HL-60 (cell line): ENCODE measurements around the gene RNF145.

Source experiments
- DNase-seq, 2 experiments: peaks; one replicate each; pipeline ENCODE4 v3.0.0-alpha.2; 2010 to 2020; ENCODE audit warnings: low read depth in 1 of 2, low spot score in 1 of 2
- H3K27ac ChIP-seq: fragments of 250-450 bp; sonication (Bioruptor Pico); replicated peaks from 2 replicates; pipeline ENCODE4 v1.5.1; 2020; ENCODE audit warnings: mild to moderate bottlenecking, moderate library complexity
- H3K27me3 ChIP-seq: fragments of 250-450 bp; sonication (Bioruptor Pico); 2 replicates; pipeline ENCODE4 v1.5.1; 2021; ENCODE audit warnings: mild to moderate bottlenecking, moderate library complexity; ENCODE audit not compliant: insufficient read depth, poor library complexity, severe bottlenecking
- H3K4me3 ChIP-seq: replicated peaks from 2 replicates; pipeline ENCODE4 v1.5.1; 2011; ENCODE audit warnings: mild to moderate bottlenecking, control low read depth, low read length; ENCODE audit not compliant: insufficient read depth
- CTCF ChIP-seq: IDR thresholded peaks from one replicate; pipeline ENCODE4 v1.5.1; 2011; ENCODE audit warnings: low read length, control low read depth, inconsistent platforms; ENCODE audit not compliant: insufficient read depth
- GABPA ChIP-seq: IDR thresholded peaks from 2 replicates; pipeline ENCODE4 v1.6.1; 2012; ENCODE audit warnings: low read depth
- POLR2AphosphoS5 ChIP-seq: IDR thresholded peaks from 2 replicates; pipeline ENCODE4 v1.6.1; 2012; ENCODE audit warnings: low read depth
- REST ChIP-seq: IDR thresholded peaks from 2 replicates; pipeline ENCODE4 v1.6.1; 2012; ENCODE audit warnings: low read depth; ENCODE audit not compliant: insufficient replicate concordance
- SPI1 ChIP-seq: IDR thresholded peaks from 2 replicates; pipeline ENCODE4 v1.6.1; 2012; ENCODE audit warnings: low read depth, mild to moderate bottlenecking, borderline replicate concordance

Gene RNF145

GRCh38 chr5:159244890-159245289, 35.5 kb upstream of the RNF145 start:
- H3K4me3 ChIP-seq: no peak overlapping the region
- no peak for TF ChIP-seq GABPA
- no peak for TF ChIP-seq CTCF
- TF ChIP-seq SPI1: no peak
- no peak for TF ChIP-seq REST
- no peak for TF ChIP-seq POLR2AphosphoS5

GRCh38 chr5:159244163-159244562, 34.8 kb upstream of the RNF145 start:
- Histone ChIP-seq H3K27ac (no peak overlapping the region), H3K27me3 (no peaks in the 10 kb centered on the region), H3K4me3 (no peak overlapping the region)
- TF ChIP-seq SPI1 (no peak), GABPA (no peak), CTCF (no peak), POLR2AphosphoS5 (no peak)
- DNase-seq: no peak

More at GRCh38 chr5:159244890-159245289, 35.5 kb upstream of the RNF145 start:
- no peak for DNase-seq
- Histone ChIP-seq H3K27ac (no peak overlapping the region), H3K27me3 (no peaks in the 10 kb centered on the region)

- Histone ChIP-seq H3K27me3 (no peaks in the 10 kb centered on the region), H3K4me3 (no peak overlapping the region), H3K27ac (no peak overlapping the region)
- no peak for TF ChIP-seq REST
- TF ChIP-seq SPI1: no peak
- no peak for TF ChIP-seq GABPA
- TF ChIP-seq CTCF: no peak
- TF ChIP-seq POLR2AphosphoS5: no peak
- DNase-seq: no peak
Observed at GRCh38 chr5:159243385-159243784, 34.0 kb upstream of the RNF145 start.

- no peak overlapping the region for H3K27ac ChIP-seq
- no peaks in the 10 kb centered on the region for H3K27me3 ChIP-seq
- H3K4me3 ChIP-seq: no peak overlapping the region
- TF ChIP-seq SPI1: peak; percentile 51
- TF ChIP-seq POLR2AphosphoS5: no peak
- peak in 1 of 2 experiments; percentile 24 for DNase-seq
Observed at GRCh38 chr5:159242656-159243055, 33.3 kb upstream of the RNF145 start.
